Hepatocyte (in vitro differentiated cells): ENCODE data around the gene XPNPEP2. TPM values are rescaled to one million over a fixed set of nuclear protein-coding genes. Genes with fewer than 3 reads are reported as not detected.

Experiments
- DNase-seq: peaks from one replicate; pipeline ENCODE4 v3.0.0-alpha.2; 2016; ENCODE audit warnings: low spot score
- H2AFZ ChIP-seq: fragments of 200-600 bp; sonication (generic); 2 replicates; pipeline ENCODE4 v1.6.0; 2016; ENCODE audit warnings: antibody characterized with exemption, mild to moderate bottlenecking
- H3K27ac ChIP-seq: fragments of 200-600 bp; sonication (generic); 2 replicates; pipeline ENCODE4 v1.5.1; 2016; ENCODE audit warnings: mild to moderate bottlenecking
- H3K27me3 ChIP-seq: fragments of 200-600 bp; sonication (generic); 2 replicates; pipeline ENCODE4 v1.6.1; 2016
- H3K36me3 ChIP-seq: fragments of 200-600 bp; sonication (generic); replicated peaks from 2 replicates; pipeline ENCODE4 v1.5.1; 2016; ENCODE audit warnings: low read depth; ENCODE audit not compliant: insufficient read depth
- H3K4me1 ChIP-seq: fragments of 200-600 bp; sonication (generic); 2 replicates; pipeline ENCODE4 v1.5.1; 2016; ENCODE audit warnings: mild to moderate bottlenecking, moderate library complexity; ENCODE audit not compliant: insufficient read depth
- H3K4me2 ChIP-seq: fragments of 200-600 bp; sonication (generic); 2 replicates; pipeline ENCODE4 v1.6.0; 2016
- H3K4me3 ChIP-seq: fragments of 200-600 bp; sonication (generic); 2 replicates; pipeline ENCODE4 v1.5.1; 2016; ENCODE audit warnings: mild to moderate bottlenecking
- H3K79me2 ChIP-seq: fragments of 200-600 bp; sonication (generic); 2 replicates; pipeline ENCODE4 v1.6.0; 2017; ENCODE audit warnings: mild to moderate bottlenecking
- H3K9me2 ChIP-seq: fragments of 200-600 bp; sonication (generic); replicated peaks from 2 replicates; pipeline ENCODE4 v1.6.0; 2017; ENCODE audit warnings: mild to moderate bottlenecking; ENCODE audit not compliant: insufficient read depth
- H3K9me3 ChIP-seq: fragments of 200-600 bp; sonication (generic); 2 replicates; pipeline ENCODE4 v1.5.1; 2016; ENCODE audit warnings: low read depth, mild to moderate bottlenecking
- H4K20me1 ChIP-seq: fragments of 200-600 bp; sonication (generic); 2 replicates; pipeline ENCODE4 v1.6.0; 2016; ENCODE audit warnings: mild to moderate bottlenecking; ENCODE audit not compliant: insufficient read depth, poor library complexity, severe bottlenecking
- CTCF ChIP-seq: fragments of 200-600 bp; sonication (generic); IDR thresholded peaks from 2 replicates; pipeline ENCODE4 v1.5.1; 2016; ENCODE audit warnings: antibody characterized with exemption, mild to moderate bottlenecking; ENCODE audit not compliant: poor library complexity
- EZH2 ChIP-seq: fragments of 200-600 bp; sonication (generic); IDR thresholded peaks from 2 replicates; pipeline ENCODE4 v1.6.1; 2016; ENCODE audit warnings: antibody characterized with exemption, mild to moderate bottlenecking, borderline replicate concordance
- EZH2phosphoT487 ChIP-seq: fragments of 200-600 bp; sonication (generic); IDR thresholded peaks from one replicate; pipeline ENCODE4 v1.6.1; 2018; ENCODE audit warnings: antibody characterized with exemption, mild to moderate bottlenecking, low read depth, moderate library complexity; ENCODE audit not compliant: unreplicated experiment, severe bottlenecking
- WGBS: methylation state at CpG from one replicate; pipeline ENCODE4 v1.1.6; 2016; ENCODE audit warnings: low lambda C conversion rate; ENCODE audit errors: missing lambda C conversion rate; 5-methylcytosine and 5-hydroxymethylcytosine counted together
- polyA plus RNA-seq: library from polyadenylated mRNA; unstranded; fragments of >200 nt; fragmentation: Nextera tagmentation; extraction: Ambion mirVana; gene quantifications from 2 replicates; pipeline ENCODE4 v1.2.1, GENCODE V29; 2016
- total RNA-seq: library from RNA; depleted of rRNA; stranded (reverse); fragments of >200 nt; gene quantifications from 2 replicates; pipeline ENCODE4 v1.2.3, GENCODE V29; 2014

XPNPEP2 gene
- total and polyA plus RNA-seq, 2 experiments from 2014 or later = 21.9 to 23.1 TPM

- Histone ChIP-seq H3K36me3 (no peaks in the 10 kb centered on the region), H3K27me3 (no peaks in the 10 kb centered on the region), H3K9me3 (no peaks in the 10 kb centered on the region), H2AFZ (no peak overlapping the region), H3K27ac (no peak overlapping the region), H4K20me1 (no peaks in the 10 kb centered on the region), H3K4me1 (no peaks in the 10 kb centered on the region), H3K9me2 (no peaks in the 10 kb centered on the region), H3K4me2 (no peak overlapping the region), H3K79me2 (no peaks in the 10 kb centered on the region), H3K4me3 (no peak overlapping the region)
- WGBS = 72% methylated on average over 5 of the region's 5 CpGs
- DNase-seq = no peak
- TF ChIP-seq EZH2phosphoT487 (no peak), EZH2 (no peak), CTCF (no peak)
Observed at GRCh38 chrX:129798888-129799287, 60.1 kb downstream of the XPNPEP2 start.

- H3K27ac ChIP-seq = no peak overlapping the region
- H3K4me2 ChIP-seq = no peak overlapping the region
- H4K20me1 ChIP-seq = no peaks in the 10 kb centered on the region
- no peaks in the 10 kb centered on the region for H3K79me2 ChIP-seq
- H3K9me3 ChIP-seq = no peaks in the 10 kb centered on the region
- TF ChIP-seq EZH2phosphoT487 (no peak), CTCF (no peak), EZH2 (no peak)
- WGBS = 70% methylated on average over 4 of the region's 4 CpGs
- no peaks in the 10 kb centered on the region for H3K27me3 ChIP-seq
- no peaks in the 10 kb centered on the region for H3K36me3 ChIP-seq
- H2AFZ ChIP-seq = no peak overlapping the region
- no peaks in the 10 kb centered on the region for H3K9me2 ChIP-seq
- H3K4me3 ChIP-seq = no peak overlapping the region
- no peaks in the 10 kb centered on the region for H3K4me1 ChIP-seq
- no peak for DNase-seq
Observed at GRCh38 chrX:129800186-129800585, 61.4 kb downstream of the XPNPEP2 start.

- Histone ChIP-seq H3K79me2 (no peaks in the 10 kb centered on the region), H3K9me3 (no peaks in the 10 kb centered on the region), H3K36me3 (no peaks in the 10 kb centered on the region), H3K27ac (no peak overlapping the region), H2AFZ (no peak overlapping the region), H3K27me3 (no peaks in the 10 kb centered on the region), H4K20me1 (no peaks in the 10 kb centered on the region), H3K4me3 (no peak overlapping the region), H3K4me2 (no peak overlapping the region), H3K9me2 (no peaks in the 10 kb centered on the region), H3K4me1 (no peaks in the 10 kb centered on the region)
- DNase-seq = no peak
- TF ChIP-seq CTCF = no peak
- TF ChIP-seq EZH2phosphoT487 = no peak
- WGBS = 33% methylated on average over 1 of the region's 1 CpG
Observed at GRCh38 chrX:129802863-129803262, 64.1 kb downstream of the XPNPEP2 start.

- TF ChIP-seq CTCF (no peak), EZH2 (no peak), EZH2phosphoT487 (no peak)
- no peak for DNase-seq
Observed at GRCh38 chrX:129804806-129805205, 66.0 kb downstream of the XPNPEP2 start.

More at GRCh38 chrX:129804806-129805205, 66.0 kb downstream of the XPNPEP2 start:
- no peaks in the 10 kb centered on the region for H3K27me3 ChIP-seq
- no peaks in the 10 kb centered on the region for H3K36me3 ChIP-seq
- no peaks in the 10 kb centered on the region for H3K4me1 ChIP-seq
- no peaks in the 10 kb centered on the region for H3K9me2 ChIP-seq
- 90% methylated on average over 4 of the region's 4 CpGs for WGBS
- no peak overlapping the region for H3K4me3 ChIP-seq
- no peaks in the 10 kb centered on the region for H4K20me1 ChIP-seq
- no peak overlapping the region for H3K4me2 ChIP-seq
- H3K79me2 ChIP-seq = no peaks in the 10 kb centered on the region
- H2AFZ ChIP-seq = no peak overlapping the region
- no peak overlapping the region for H3K27ac ChIP-seq
- H3K9me3 ChIP-seq = no peaks in the 10 kb centered on the region
